ENCODE data around the gene CRNN. TPM values are rescaled to one million over a fixed set of nuclear protein-coding genes. Genes with fewer than 3 reads are reported as not detected.

Gene CRNN
- total RNA-seq, 1 experiment from 2014 or later, result not detected

- no peak overlapping the region for H3K27ac ChIP-seq
- H3F3A ChIP-seq (ENCODE audit: insufficient read depth, low read depth), result no peaks in the 10 kb centered on the region
- H3K9me2 ChIP-seq (ENCODE audit: insufficient read depth), result no peaks in the 10 kb centered on the region
- no peak overlapping the region for H3K4me2 ChIP-seq
- H3K27me3 ChIP-seq (ENCODE audit: insufficient read depth, low read depth), result peaks cover 50% of the 10 kb centered on the region
- BruUV-seq (replicated peaks), result no TSS peak
- H3K9me3 ChIP-seq (ENCODE audit: insufficient read depth, low read depth), result no peaks in the 10 kb centered on the region
- H3K36me3 ChIP-seq (ENCODE audit: low read depth), result no peaks in the 10 kb centered on the region
- no peaks in the 10 kb centered on the region for H3K79me2 ChIP-seq (ENCODE audit: low read depth)
- H3K4me1 ChIP-seq (replicated peaks; ENCODE audit: insufficient read depth), result no peaks in the 10 kb centered on the region
- ChIA-PET POLR2A (ENCODE audit: unreplicated experiment) (no interaction called here), CTCF (no interaction called here)
- DNase-seq, result no peak
- TF ChIP-seq CTCF (conservative IDR thresholded peaks at IDR 0.05), result no peak
- no peak for TF ChIP-seq EZH2 (IDR thresholded peaks at IDR 0.05; ENCODE audit: low read depth)
- intact Hi-C loops (cut with micrococcal nuclease; ENCODE audit: unreplicated experiment), result no loop called here
- no peak overlapping the region for H3K4me3 ChIP-seq
- no peaks in the 10 kb centered on the region for H4K20me1 ChIP-seq (ENCODE audit: insufficient read depth)
- H2AFZ ChIP-seq, result no peak overlapping the region
These were observed 5.9 kb upstream of the CRNN start for GRCh38 chr1:152419917-152420316.

- H3K79me2 ChIP-seq (ENCODE audit: low read depth), result no peaks in the 10 kb centered on the region
- H3F3A ChIP-seq (ENCODE audit: insufficient read depth, low read depth), result no peaks in the 10 kb centered on the region
- H3K27me3 ChIP-seq (ENCODE audit: insufficient read depth, low read depth), result peaks cover 54% of the 10 kb centered on the region
- ChIA-PET CTCF (no interaction called here), POLR2A (ENCODE audit: unreplicated experiment) (no interaction called here)
- no peak overlapping the region for H3K4me2 ChIP-seq
- H3K9me2 ChIP-seq (ENCODE audit: insufficient read depth), result no peaks in the 10 kb centered on the region
- no peak overlapping the region for H3K4me3 ChIP-seq
- no peak for DNase-seq
- H4K20me1 ChIP-seq (ENCODE audit: insufficient read depth), result no peaks in the 10 kb centered on the region
- BruUV-seq (replicated peaks), result no TSS peak
- no peak for TF ChIP-seq CTCF (conservative IDR thresholded peaks at IDR 0.05)
- TF ChIP-seq EZH2 (IDR thresholded peaks at IDR 0.05; ENCODE audit: low read depth), result no peak
- no peak overlapping the region for H3K27ac ChIP-seq
- H3K9me3 ChIP-seq (ENCODE audit: insufficient read depth, low read depth), result no peaks in the 10 kb centered on the region
- H3K36me3 ChIP-seq (ENCODE audit: low read depth), result no peaks in the 10 kb centered on the region
- no peak overlapping the region for H2AFZ ChIP-seq
- intact Hi-C loops (cut with micrococcal nuclease; ENCODE audit: unreplicated experiment), result no loop called here
- H3K4me1 ChIP-seq (replicated peaks; ENCODE audit: insufficient read depth), result no peaks in the 10 kb centered on the region
These were observed 1.6 kb upstream of the CRNN start for GRCh38 chr1:152415454-152416227.

- Histone ChIP-seq H3F3A (ENCODE audit: insufficient read depth, low read depth) (no peaks in the 10 kb centered on the region), H3K36me3 (ENCODE audit: low read depth) (no peaks in the 10 kb centered on the region), H3K27ac (no peak overlapping the region), H3K4me1 (replicated peaks; ENCODE audit: insufficient read depth) (no peaks in the 10 kb centered on the region), H3K4me2 (no peak overlapping the region), H3K9me2 (ENCODE audit: insufficient read depth) (no peaks in the 10 kb centered on the region), H3K27me3 (ENCODE audit: insufficient read depth, low read depth) (peaks cover 60% of the 10 kb centered on the region), H4K20me1 (ENCODE audit: insufficient read depth) (no peaks in the 10 kb centered on the region), H2AFZ (no peak overlapping the region), H3K9me3 (ENCODE audit: insufficient read depth, low read depth) (no peaks in the 10 kb centered on the region), H3K79me2 (ENCODE audit: low read depth) (no peaks in the 10 kb centered on the region), H3K4me3 (no peak overlapping the region)
- ChIA-PET POLR2A (ENCODE audit: unreplicated experiment) (no interaction called here), CTCF (no interaction called here)
- no peak for DNase-seq
- no TSS peak for BruUV-seq (replicated peaks)
- intact Hi-C loops (cut with micrococcal nuclease; ENCODE audit: unreplicated experiment), result no loop called here
- TF ChIP-seq EZH2 (IDR thresholded peaks at IDR 0.05; ENCODE audit: low read depth), result no peak
- no peak for TF ChIP-seq CTCF (conservative IDR thresholded peaks at IDR 0.05)
These were observed 1.3 kb downstream of the CRNN start for GRCh38 chr1:152412756-152413155.
